NCI-H1417 treated with DMSO at 0.1 percent for 48 hours (cell line): Measurements from ENCODE around the gene OGA.

ENCODE experiments used
- DNase-seq: peaks from one replicate; lab custom pipeline; 2025; lab: John Stamatoyannopoulos, UW

Gene OGA

DNA sequence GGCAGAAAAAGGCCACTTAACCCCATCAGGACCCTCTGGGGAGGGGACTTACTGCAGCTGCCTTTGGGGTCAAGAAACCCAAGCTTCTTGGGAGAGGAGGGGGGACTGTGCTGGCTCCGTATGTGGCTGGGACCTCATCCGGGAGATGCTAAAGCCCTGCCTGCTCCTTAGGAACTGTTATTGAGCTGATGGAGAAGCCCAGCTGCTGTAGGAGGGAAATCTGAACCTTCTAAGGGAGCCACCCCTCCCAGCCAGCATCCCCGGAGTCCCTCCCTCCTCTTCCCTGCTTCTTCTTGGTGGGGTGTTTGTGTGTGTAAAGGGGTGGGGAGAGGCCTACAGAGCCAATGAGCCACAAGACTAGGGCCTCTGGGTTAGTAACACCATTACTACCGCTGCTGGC, 17.1 kb upstream of the OGA start:
- DNase-seq: no peak

DNA sequence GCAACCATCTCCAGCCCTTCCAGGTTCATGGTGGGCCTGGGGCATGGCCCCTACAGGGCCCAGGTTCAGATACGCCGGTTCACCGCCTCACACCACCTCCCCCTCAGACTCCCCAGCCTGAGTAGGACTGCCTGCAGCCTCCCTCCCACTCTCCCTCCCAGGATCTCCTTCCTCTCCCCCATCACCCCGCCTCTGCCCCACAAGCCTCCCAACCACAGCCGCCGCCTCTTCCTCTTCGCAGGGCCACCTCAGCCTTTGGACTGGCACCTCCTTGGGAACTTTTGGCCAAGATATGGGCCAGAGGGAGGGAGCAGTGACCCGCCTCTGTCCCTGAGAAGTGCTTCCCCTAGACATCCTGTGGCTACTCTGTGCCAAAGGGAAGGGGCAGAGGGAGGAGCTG, 16.1 kb upstream of the OGA start:
- DNase-seq: no peak

DNA sequence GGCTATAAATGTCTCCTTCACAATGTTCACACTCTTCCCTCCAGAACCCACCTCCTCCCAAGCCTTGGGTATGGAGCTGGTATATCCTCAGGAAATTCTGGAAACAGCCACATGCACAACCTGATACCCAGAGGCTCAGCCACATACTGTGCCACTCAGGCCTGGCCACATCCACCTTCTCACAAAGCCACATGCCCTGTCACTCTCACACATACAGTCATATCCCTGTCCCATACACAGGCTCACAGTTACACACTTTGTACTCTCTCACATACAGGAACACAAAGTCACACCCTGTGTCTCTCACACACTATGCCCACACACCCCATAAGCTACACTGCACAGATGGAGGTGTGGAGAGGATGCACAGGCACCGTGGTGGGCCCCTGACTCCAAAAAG, 15.2 kb upstream of the OGA start:
- DNase-seq: no peak

DNA sequence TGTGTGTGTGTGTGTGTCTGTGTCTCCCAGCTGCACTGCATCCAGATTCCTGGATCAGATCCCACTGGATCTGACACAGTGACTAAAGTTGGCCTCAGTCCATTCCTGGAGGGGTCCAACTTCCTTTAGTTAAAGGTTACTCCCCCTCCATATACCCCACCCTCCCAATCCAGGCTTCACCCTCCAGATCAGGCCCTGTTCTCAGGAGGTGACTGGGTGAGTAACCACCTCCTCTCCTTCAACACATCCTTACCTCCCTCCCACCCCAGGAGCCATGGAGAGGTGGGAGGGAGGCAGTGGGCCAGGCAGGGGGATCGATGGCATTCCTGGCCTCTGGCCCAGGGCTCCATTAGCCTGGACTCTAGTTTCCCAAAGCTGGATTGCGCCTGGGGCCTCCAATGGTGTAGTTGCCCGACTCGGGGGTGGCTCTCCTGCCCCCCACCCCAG, 14.1 kb upstream of the OGA start:
- DNase-seq: no peak

DNA sequence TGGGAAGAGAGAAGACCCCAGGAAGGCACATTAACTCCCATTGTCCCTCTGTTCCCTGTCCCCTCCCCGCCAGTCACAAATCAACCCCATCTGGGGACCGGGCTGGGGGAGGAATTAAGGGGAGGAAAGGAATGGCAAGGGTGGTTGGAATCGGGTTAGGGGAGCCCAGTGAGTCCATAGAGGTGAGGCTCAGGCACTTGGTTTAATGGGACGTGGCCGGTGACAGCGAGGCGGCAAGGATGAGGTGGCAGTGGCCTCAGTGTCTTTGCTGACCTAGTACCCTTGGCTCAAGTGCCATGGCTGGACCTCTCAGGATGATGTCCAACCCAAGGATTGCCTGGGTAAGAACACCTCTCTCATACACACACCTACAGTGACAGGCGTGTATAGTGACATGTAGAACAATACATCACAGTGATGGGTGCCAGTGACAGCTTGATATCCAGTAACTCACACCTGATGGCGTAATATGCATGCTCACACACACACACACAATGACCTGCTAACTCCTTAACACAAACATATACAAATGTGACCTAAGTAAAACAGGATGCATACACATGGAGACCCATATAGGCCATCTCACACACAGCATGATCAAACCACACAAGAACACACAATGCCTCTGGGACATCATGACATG, 13.0 kb upstream of the OGA start:
- DNase-seq: no peak

DNA sequence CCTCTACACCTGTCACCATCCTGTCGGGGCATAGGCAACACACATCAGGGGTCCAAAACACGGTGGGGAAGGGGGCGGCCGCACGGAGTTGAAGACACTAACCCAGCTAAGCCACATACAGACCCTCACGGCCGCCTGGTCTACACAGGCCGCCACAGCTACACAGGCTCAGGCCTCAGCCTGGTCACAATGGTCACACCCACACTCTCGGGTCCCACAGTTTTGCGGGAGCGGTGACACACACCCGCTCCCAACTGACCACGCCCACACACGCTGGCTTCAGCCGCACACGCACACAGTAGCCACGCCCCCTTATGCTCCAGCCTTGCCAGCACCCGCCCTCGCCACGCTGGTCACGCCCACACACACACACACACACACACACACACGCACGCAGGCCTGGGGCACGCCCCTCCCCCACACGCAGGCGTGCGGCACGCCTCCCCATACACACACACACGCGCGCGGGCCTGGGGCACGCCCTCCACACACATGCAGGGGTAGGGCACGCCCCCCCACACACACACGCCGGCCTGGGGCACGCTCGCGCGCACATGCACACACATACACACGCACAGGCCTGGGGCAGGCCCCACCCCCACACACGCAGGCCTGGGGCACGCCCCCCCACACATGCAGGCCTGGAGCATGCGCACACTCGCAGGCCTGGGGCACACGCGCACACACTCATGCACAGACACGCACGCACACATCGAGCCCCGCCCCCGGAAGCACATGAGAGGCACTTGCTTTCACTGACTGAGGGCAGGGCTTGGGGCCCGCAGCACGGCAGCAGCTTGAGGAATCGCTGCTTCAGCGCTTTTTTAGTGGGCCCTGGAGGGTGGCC, 12.3 kb upstream of the OGA start:
- DNase-seq: peak; percentile 16

DNA sequence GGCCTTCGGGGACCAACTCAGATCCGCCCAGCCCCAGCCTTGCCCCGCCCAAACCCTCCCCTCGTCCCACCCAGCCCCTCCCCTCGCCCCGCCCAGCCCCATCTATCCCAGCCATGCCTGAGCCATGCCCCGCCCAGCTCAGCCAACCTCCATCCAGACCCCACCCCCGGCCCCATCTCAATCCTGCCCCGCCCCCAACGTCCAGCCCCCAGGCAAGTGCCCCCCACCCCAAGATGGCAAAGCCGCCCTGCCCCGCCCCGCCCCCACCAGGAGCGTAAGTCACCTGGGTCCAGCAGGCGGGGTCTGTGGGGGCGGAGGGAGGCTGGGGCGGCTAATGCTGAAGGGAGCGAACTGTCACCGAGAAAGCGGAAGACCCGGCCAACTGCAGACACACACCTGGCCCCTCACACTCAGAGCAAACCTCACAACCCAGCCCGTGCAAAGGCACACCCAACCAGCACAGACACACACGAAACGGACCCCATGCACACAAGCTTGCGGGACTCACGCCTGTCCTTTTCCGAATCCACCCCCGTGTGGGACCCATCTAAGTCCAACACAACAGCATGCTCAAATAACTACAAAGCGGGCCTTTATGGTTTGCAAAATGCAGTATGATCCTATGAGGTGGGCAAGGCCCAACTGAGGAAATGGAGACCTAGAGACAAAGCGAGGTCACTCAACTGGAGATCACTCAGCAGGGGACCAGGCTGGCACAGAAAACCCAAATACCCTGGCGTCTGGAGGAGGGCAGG, 11.5 kb upstream of the OGA start:
- no peak for DNase-seq

DNA sequence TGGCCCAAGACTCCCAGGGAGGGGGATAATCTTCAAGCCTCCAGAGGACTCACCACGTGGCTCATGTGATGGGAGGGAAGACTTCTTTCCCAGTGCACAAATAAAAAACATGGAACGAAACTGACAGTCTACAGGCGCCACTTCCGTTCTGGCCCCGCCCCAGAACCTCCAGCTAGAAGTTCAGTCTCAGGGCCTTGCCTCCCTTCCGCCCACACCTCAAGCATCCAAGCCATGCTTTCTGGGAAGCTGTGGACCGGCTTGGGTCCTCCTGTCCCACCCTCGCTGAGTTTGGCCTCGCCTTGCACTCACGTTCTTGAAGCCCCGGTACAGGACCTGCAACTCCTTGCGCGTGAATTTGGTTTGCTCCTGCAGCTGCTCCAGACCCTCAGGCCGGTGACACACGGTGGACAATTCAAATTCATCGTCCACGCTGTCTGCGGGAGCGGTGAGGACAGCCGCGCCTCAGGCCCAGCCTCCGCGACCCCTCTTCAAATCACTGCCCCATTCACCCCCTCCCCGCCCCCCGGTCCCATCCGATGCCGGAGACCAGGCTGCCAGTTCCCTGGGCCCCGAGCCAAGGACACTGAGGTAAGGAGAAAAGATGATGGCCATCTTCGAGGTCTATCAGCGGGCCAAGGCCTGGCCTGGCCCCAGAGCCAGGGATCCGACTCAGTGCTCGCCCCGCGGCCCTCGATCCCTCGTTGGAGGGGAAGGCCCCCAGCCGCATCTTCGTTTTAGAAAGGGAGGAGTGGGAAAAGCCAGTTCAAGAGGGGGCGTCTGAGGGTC, 10.7 kb upstream of the OGA start:
- no peak for DNase-seq

DNA sequence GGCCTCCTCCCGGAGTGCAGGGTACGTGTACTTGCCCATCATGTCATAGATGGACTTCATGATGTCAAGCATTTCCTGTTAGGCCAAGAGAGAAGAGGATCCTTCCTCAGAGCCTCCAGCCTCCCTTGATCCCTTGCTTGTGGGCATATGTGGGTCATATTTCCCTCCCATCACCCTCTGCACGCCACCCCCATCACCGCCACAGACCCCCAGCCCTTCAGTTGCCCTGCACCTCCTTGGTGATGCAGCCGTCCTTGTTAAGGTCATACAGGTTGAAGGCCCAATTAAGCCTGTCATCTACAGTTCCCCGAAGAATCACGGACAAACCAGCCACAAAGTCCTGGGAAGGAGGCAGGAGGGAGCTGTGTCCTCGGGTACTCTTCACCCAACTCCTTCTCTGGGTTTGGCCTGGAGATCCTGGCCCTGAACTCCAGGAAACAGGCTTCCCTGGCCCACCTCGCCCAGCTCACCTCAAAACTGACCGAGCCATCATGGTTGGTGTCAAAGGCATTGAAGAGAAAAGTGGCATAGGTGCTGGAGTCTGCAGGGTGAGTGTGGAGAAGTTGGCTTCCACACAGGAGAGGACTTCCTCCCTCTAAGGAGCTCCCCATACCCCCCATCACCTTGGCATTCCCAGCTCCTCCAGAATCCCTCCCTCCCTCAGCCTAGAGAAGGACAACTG, 9.8 kb upstream of the OGA start:
- DNase-seq: no peak

DNA sequence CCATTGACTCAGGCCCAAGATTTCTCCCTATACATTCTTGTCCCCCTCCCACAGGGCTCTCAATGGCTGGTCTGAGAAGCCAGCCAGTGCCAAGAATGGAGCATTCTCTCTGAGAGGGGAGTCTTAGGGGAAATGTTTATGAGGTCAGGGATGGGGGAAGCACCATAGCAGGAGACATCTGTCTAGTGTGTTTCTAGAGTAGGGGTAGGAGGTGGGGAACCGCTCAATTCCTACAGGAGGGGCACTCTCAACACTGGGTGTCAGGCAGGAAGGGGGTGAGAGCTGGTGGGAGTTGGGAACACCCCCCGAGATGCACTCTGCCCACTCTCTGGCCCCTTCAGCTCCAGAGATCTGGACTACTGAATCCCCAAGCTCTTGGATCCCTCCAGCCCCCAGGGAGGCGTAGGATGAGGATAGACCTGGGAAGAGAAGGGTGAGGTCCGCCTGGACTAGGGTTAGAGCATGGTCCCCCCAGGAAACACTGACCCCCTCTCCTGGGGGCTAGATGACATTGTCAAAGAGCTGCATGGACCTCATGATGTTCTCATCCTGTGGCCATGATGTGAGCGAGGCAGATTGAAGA, 8.7 kb upstream of the OGA start:
- DNase-seq: no peak

DNA sequence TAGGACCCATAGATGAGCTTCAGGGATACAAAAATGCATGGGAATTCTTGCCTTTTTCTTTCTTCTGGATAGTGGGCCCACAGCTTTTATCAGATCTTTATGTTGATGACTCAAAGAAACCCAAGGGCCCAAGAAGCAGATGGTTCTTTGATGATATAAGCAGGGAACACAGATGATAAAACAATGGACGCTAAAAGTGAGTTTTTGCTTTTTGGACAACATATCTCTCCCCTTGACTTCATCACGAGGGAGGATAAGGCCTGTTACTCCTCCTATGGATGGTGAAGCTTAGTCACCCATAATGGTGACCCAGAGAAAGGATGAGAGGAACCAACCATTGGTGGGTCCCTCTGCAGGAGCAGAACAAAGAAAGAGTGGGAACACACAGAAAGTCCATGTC, 6.5 kb upstream of the OGA start:
- no peak for DNase-seq

DNA sequence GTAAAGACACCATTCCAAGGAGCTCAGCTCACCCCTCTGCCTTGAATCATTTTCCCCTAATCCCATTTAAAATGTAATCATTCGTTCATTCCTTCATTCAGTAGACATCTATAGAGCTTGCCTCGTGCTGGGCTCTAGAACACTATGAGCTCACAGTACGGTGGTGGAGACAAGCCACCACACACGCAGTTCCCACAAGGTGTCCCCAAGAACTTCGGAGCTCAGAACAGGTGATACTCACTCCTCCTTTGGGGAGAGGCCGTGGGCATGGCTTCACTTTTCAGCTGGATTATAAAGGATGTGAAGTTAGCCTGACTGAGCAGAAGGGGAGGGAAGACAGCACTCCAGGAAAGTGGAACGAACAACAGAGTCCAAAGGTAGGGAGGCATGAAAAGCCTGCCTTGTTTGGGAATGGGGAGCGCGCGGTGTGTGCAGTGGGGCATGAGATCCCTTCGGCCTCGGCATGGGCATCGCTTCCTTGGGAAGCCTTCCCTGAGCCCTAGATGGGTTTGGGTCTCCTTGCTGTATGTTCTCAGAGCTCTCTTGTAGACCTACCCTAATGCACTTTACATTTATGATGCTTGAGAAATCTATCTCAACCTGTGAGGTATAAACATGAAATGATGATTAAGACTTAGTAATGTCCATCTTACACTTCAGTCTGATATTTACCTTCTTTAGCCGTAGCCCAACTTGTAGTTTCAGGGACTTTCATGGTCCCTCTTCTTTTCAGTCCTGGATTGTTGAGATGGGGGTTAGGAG, 809 bp upstream of the OGA start:
- DNase-seq: no peak

DNA sequence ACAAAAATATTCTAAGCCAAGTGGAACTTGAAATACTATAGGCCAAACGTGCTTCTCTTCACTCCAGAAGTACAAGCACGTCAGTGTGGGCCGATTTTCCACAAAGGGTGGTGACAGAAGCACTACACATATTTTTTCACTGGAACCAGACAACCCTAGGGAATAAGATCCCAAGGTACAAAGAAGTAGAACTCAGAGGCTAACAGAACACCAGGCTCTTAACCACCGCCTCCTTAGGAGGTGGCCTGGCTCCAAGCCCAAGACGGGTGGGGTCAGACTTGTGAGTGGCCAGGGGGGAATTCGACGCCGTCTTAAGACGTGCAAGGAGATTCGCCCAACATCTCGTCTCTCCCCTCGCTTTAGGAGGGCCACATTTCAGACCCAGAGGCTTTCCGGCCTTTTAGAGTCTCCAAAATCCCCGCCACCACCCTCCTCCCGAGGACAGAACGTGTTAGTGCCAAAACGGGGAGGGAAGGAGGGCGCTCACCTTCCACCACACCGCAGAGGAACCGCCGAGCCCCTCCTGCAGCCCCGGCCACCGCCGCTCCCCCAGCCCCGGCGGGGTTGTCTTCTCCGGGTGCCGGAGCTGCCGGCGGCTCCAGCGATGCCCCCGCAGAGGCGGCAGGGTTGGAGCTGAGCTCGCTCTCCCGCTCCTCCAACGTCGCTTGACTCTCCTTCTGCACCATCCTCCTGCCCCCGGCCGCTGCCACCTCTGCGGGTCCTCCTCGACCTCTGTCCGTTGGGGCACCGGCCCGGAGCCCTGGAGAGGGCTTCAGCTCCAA, 716 bp downstream of the OGA start:
- no peak for DNase-seq

DNA sequence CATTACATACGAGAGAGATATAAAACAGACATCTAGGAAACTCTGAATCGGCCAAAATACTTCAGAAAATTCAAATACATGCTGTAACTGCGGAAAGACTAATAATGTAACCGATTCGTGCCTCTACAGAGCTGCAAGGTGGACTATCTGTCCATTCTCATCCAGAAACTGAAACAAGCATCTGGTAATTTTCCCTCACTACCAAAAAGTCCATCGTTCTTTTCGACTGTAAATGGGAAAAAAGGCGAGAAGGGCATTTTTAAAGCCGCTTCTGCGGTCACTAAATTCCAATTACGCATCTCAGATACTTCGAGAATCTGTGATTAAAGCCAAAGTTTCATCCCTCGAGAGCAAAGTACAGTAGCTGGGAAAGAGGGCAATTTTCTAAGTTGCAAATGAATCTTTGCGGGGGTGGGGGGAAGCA, 1.3 kb downstream of the OGA start:
- DNase-seq: no peak

DNA sequence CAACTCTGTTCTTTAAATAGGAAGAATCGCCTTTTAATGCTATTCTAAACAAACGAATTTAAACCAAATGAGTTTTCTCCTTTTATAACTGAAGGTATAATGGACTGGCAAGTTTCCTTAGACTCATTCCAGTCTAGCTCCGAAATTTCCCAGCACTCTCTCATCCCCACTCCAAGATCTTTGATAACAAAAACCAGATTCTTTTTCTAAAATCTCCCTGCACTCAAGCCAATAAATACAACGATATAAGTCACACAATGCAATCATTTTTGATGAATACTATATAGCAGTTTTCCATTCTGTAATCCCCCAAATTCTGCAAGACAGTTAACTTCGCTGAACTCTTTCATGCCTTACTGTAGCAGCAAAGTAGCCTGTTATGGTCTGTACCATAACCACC, 1.9 kb downstream of the OGA start:
- no peak for DNase-seq

DNA sequence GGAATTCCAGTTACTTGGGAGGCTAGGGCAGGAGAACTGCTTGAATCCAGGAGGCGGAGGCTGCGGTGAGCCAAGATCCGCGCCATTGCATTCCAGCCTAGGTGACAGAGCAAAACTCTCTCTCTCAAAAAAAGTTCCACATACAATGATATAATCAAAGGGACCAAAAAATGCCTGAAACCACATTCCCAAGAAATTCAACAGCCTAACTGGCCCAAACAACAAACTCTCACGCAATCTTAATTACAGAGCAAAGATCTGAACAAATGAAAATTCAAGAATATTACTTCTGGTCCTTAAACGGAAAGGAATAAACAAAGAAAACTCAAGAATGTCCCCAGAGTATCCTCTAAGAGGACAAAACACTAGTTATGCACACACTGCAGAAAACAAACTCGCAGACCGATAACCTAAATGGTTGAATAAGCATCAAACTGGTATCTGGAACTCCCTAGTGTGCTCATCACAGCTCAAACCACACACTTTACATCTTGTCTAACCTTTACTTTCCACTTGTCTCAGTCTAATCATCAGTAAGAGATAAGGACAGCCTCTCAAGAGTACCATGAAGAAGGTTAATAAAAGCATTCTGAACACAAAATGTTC, 3.7 kb downstream of the OGA start:
- DNase-seq: no peak

DNA sequence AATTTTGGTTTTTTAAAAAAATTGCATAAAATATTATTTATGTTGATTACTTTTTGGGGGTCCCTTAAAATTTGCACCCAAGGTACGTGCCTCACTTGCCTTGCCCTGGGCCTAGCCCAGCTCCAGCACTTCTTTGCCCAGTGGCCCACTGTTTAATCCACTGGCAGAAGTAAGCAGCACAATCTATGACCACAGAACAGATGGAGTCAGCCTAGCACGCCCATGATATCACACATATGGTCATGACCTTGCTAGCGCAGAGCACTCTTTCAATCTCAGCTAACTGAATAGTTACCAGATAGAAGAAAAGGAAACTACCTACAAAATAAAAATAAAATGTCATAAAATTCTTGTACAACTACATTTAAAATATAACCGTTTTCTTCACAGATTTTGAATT, 5.6 kb downstream of the OGA start:
- no peak for DNase-seq

DNA sequence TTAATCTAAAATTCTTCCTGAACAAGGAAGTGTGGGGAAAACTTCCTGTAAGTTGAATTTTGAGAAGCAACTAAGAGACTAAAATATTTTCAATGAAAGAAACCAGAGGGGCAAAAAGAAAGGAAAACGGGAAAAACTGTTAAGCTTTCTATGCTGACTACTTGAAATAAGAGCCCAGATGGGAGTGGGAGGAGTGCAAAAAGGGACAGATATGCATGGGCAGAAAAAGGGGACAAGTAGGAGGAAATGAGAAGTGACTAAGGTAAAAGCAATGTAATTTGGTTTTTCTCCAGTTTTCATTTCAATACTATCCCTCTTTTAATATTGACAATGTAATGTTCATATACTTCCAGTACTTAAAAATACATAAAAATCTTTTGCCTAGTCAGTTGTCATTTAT, 11.1 kb downstream of the OGA start:
- DNase-seq: no peak

DNA sequence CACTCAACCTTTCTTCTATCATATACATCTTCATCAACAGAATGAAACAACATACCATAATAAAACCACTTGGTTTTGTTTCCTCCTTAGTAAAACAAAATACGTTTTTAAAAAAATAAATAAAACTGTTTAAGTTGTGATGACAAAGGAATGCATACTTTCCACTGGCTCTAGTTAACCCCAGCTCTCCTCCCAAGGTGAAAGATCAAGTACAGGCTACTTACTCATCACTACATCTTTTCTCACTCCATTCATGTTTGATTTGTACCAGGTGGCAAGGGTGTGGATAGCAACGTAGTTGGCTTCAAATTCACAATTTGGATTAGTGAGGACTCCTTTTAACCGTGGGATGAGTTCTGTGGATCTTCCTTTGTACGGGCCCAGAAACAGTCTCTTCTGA, 14.7 kb downstream of the OGA start:
- DNase-seq: no peak
